Panc1 (cell line): ENCODE data around the gene ZDHHC8. TPM values are rescaled to one million over a fixed set of nuclear protein-coding genes. Genes with fewer than 3 reads are reported as not detected.

Experiments
- ATAC-seq: fragments of 200-7000 bp; cut with Tn5 transposase; 2 replicates; pipeline ENCODE4 v1.9.1; 2020; ENCODE audit warnings: mild to moderate bottlenecking, moderate library complexity
- BruUV-seq: library from RNA; stranded (reverse); fragments of 400-500 nt; replicated peaks from 2 replicates; lab custom pipeline; 2021; lab: Mats Ljungman, UMichigan
- CTCF ChIA-PET: fragments of 300-600 bp; sonication (Branson Sonifier 250); formaldehyde crosslinking; loops from one replicate; lab custom pipeline; 2022; ENCODE audit warnings: antibody characterized with exemption; lab: Charles Lee
- POLR2A ChIA-PET: fragments of 300-600 bp; sonication (Branson Sonifier 250); formaldehyde crosslinking; loops from one replicate; lab custom pipeline; 2022; ENCODE audit warnings: antibody characterized with exemption; lab: Charles Lee
- DNase-seq: peaks from one replicate; pipeline ENCODE4 v3.0.0-alpha.2; 2010; ENCODE audit warnings: low read depth, low spot score
- H3K27ac ChIP-seq: 2 replicates; pipeline ENCODE4 v1.5.1; 2011; ENCODE audit warnings: mild to moderate bottlenecking, low read length, inconsistent platforms
- H3K27me3 ChIP-seq: fragments of 200-500 bp; sonication (Bioruptor generic); 2 replicates; pipeline ENCODE4 v1.6.0; 2014; ENCODE audit warnings: low read length, inconsistent platforms; ENCODE audit not compliant: control insufficient read depth, insufficient read depth
- H3K36me3 ChIP-seq: fragments of 200-500 bp; sonication (Bioruptor generic); 2 replicates; pipeline ENCODE4 v1.5.1; 2014; ENCODE audit warnings: inconsistent platforms, mild to moderate bottlenecking, low read length, moderate library complexity; ENCODE audit not compliant: control insufficient read depth, insufficient read depth
- H3K4me1 ChIP-seq: 2 replicates; pipeline ENCODE4 v1.5.1; 2011; ENCODE audit warnings: inconsistent platforms, mild to moderate bottlenecking, low read length, moderate library complexity; ENCODE audit not compliant: control insufficient read depth, insufficient read depth
- H3K4me3 ChIP-seq, 2 experiments: 2 replicates each; pipeline ENCODE4 v1.5.1; 2011 to 2012; ENCODE audit warnings: low read depth in 2 of 2, low read length in 2 of 2, mild to moderate bottlenecking in 2 of 2, inconsistent platforms in 1 of 2, moderate library complexity in 1 of 2
- H3K9me3 ChIP-seq: fragments of 200-500 bp; sonication (Bioruptor generic); 2 replicates; pipeline ENCODE4 v1.5.1; 2014; ENCODE audit warnings: low read depth, mild to moderate bottlenecking, inconsistent platforms, low read length, moderate library complexity; ENCODE audit not compliant: control insufficient read depth, insufficient read depth
- CTCF ChIP-seq: fragments of 450-650 bp; IDR thresholded peaks from 2 replicates; pipeline ENCODE4 v1.5.1; 2017; ENCODE audit warnings: mild to moderate bottlenecking
- POLR2AphosphoS5 ChIP-seq: IDR thresholded peaks from 2 replicates; pipeline ENCODE4 v1.6.1; 2012; ENCODE audit warnings: mild to moderate bottlenecking, low read depth, low read length, moderate library complexity
- REST ChIP-seq, 2 experiments: IDR thresholded peaks; 2 replicates each; pipeline ENCODE4 v1.6.1; 2011 to 2012; ENCODE audit warnings: low read depth in 2 of 2, control low read depth in 1 of 2, low read length in 1 of 2, mild to moderate bottlenecking in 1 of 2, moderate library complexity in 1 of 2; ENCODE audit not compliant: insufficient read depth in 1 of 2
- SIN3A ChIP-seq: IDR thresholded peaks from 2 replicates; pipeline ENCODE4 v1.6.1; 2012; ENCODE audit warnings: low read depth, mild to moderate bottlenecking, low read length, moderate library complexity, borderline replicate concordance; ENCODE audit not compliant: insufficient read depth
- TCF7L2 ChIP-seq: IDR thresholded peaks from 2 replicates; pipeline ENCODE4 v1.6.1; 2011; ENCODE audit warnings: mild to moderate bottlenecking, low read depth, low read length, inconsistent platforms
- in situ Hi-C: cut with HindIII; loops from 2 replicates; pipeline ENCODE4 v1.10.0; 2016; ENCODE audit warnings: low sequenced_read_pairs, low pct_unique_long_range_greater_than_20kb
- intact Hi-C: fragments of 100-400 bp; cut with micrococcal nuclease; formaldehyde crosslinking; loops from one replicate; pipeline ENCODE4 v1.10.0; 2022; ENCODE audit not compliant: unreplicated experiment
- total RNA-seq: library from RNA; stranded (reverse); gene quantifications from one replicate; pipeline ENCODE4 v1.2.1, GENCODE V29; 2021; ENCODE audit not compliant: unreplicated experiment

The ZDHHC8 gene
- total RNA-seq, 1 experiment from 2014 or later = 79.0 TPM

GRCh38 chr22:20083157-20083890, 48.3 kb upstream of the ZDHHC8 start:
- POLR2A ChIA-PET = no interaction called here
- no TSS peak for BruUV-seq
- Histone ChIP-seq H3K27ac (no peak overlapping the region), H3K4me1 (peaks cover 11% of the 10 kb centered on the region), H3K36me3 (peaks cover 6% of the 10 kb centered on the region), H3K27me3 (no peaks in the 10 kb centered on the region), H3K9me3 (no peaks in the 10 kb centered on the region), H3K4me3 (no peak overlapping the region)
- TF ChIP-seq REST (IDR thresholded peaks at IDR 0.05; ENCODE audit: insufficient read depth in 1 of 2, low read depth in 2 of 2, low read length in 1 of 2) (no peak), TCF7L2 (no peak), POLR2AphosphoS5 (no peak)
- in situ Hi-C loops (no loop called here), intact Hi-C loops (no loop called here)
- CTCF ChIA-PET = no interaction called here
- DNase-seq (no peak), ATAC-seq (no peak)

- in situ Hi-C loops = no loop called here
- intact Hi-C loops = no loop called here
- CTCF ChIA-PET = no interaction called here
- DNase-seq (no peak), ATAC-seq (no peak)
- no peak overlapping the region for H3K4me3 ChIP-seq
- no peak overlapping the region for H3K27ac ChIP-seq
- H3K36me3 ChIP-seq = peaks cover 6% of the 10 kb centered on the region
- POLR2A ChIA-PET = no interaction called here
- no peaks in the 10 kb centered on the region for H3K27me3 ChIP-seq
- BruUV-seq = no TSS peak
- no peak for TF ChIP-seq CTCF
- no peak for TF ChIP-seq TCF7L2
- no peak for TF ChIP-seq SIN3A
- TF ChIP-seq POLR2AphosphoS5 = no peak
- no peak for TF ChIP-seq REST (IDR thresholded peaks at IDR 0.05; ENCODE audit: insufficient read depth in 1 of 2, low read depth in 2 of 2, low read length in 1 of 2)
- no peaks in the 10 kb centered on the region for H3K9me3 ChIP-seq
- peaks cover 11% of the 10 kb centered on the region for H3K4me1 ChIP-seq
Observed at GRCh38 chr22:20083891-20084546, 47.6 kb upstream of the ZDHHC8 start.
